ENCODE measurements around the gene ZNF169. TPM values are rescaled to one million over a fixed set of nuclear protein-coding genes. Genes with fewer than 3 reads are reported as not detected.
"Not testable (repeated sequence)": the region's sequence is repeated elsewhere in the genome, so short reads cannot be mapped to it uniquely, and the experiment has no call there.

The ZNF169 gene
- total RNA-seq, 1 donor from 2014 or later: 4.9 TPM

DNA sequence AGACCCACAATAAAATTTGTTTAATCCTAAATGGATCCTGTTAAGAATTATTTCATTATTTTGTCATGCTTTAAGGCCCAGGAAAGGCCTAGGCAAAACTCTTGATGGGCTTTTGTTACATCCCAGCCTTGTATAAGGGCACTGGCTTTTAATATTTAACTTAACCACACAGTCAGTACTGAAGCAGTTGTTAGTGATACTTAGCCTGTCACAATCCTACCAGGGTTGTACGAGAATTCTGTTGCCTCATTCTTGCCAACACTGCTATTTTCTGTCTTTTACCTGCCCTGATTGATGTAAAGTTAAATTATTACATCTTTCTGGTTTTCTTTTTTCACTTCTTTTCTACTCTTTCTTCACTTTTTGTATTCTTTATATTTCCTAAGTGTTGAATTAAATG, 10.9 kb downstream of the ZNF169 start:
- DNase-seq (ENCODE audit: low spot score): no peak
- Mint-ChIP-seq H3K4me1 (ENCODE audit: unreplicated experiment) (no peaks in the 10 kb centered on the region), H3K36me3 (ENCODE audit: low read depth, unreplicated experiment) (peaks cover 30% of the 10 kb centered on the region), H3K27me3 (ENCODE audit: unreplicated experiment) (no peaks in the 10 kb centered on the region), H3K4me3 (ENCODE audit: unreplicated experiment) (no peak overlapping the region), H3K9me3 (ENCODE audit: unreplicated experiment) (peaks cover 8% of the 10 kb centered on the region), H3K27ac (ENCODE audit: unreplicated experiment) (no peak overlapping the region)
- no peak for TF ChIP-seq CTCF (IDR thresholded peaks at IDR 0.05; ENCODE audit: unreplicated experiment)

DNA sequence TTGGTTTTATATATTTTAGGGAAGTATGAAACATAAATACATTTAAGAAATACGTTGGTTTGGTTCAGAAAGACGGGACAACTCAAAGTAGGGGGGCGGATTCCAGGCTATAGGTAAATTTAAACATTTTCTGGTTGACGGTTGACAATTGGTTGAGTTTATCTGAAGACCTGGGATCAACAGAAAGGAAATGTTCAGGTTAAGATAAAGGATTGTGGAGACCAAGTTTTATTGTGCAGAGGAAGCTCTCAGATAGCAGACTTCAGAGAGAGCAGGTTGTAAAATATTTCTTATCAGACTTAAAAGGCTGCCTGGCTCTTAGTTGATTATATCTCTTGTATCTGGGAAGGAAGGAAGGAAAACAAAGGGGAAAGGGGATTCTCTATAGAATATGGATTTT, 17.9 kb downstream of the ZNF169 start:
- Mint-ChIP-seq H3K9me3 (ENCODE audit: unreplicated experiment) (peaks cover 10% of the 10 kb centered on the region), H3K36me3 (ENCODE audit: low read depth, unreplicated experiment) (peaks cover 40% of the 10 kb centered on the region), H3K27ac (ENCODE audit: unreplicated experiment) (peak overlapping the region; percentile 6)
- H3K4me1 Mint-ChIP-seq (ENCODE audit: unreplicated experiment); DNase-seq (ENCODE audit: low spot score); H3K4me3 Mint-ChIP-seq (ENCODE audit: unreplicated experiment); H3K27me3 Mint-ChIP-seq (ENCODE audit: unreplicated experiment): not testable (repeated sequence)

- H3K9me3 Mint-ChIP-seq (ENCODE audit: unreplicated experiment): peaks cover 10% of the 10 kb centered on the region
- no peak overlapping the region for H3K27ac Mint-ChIP-seq (ENCODE audit: unreplicated experiment)
- no peak for DNase-seq (ENCODE audit: low spot score)
- H3K4me1 Mint-ChIP-seq (ENCODE audit: unreplicated experiment): peaks cover 10% of the 10 kb centered on the region
- no peak overlapping the region for H3K4me3 Mint-ChIP-seq (ENCODE audit: unreplicated experiment)
- peaks cover 44% of the 10 kb centered on the region for H3K36me3 Mint-ChIP-seq (ENCODE audit: low read depth, unreplicated experiment)
- no peaks in the 10 kb centered on the region for H3K27me3 Mint-ChIP-seq (ENCODE audit: unreplicated experiment)
- TF ChIP-seq CTCF (IDR thresholded peaks at IDR 0.05; ENCODE audit: unreplicated experiment): no peak
Measured at GRCh38 chr9:94277885-94278536, 18.9 kb downstream of the ZNF169 start.

GRCh38 chr9:94280409-94280989, 21.4 kb downstream of the ZNF169 start:
- peak overlapping the region; percentile 79 for H3K4me3 Mint-ChIP-seq (ENCODE audit: unreplicated experiment)
- H3K4me1 Mint-ChIP-seq (ENCODE audit: unreplicated experiment): peaks cover 10% of the 10 kb centered on the region
- H3K27me3 Mint-ChIP-seq (ENCODE audit: unreplicated experiment): no peaks in the 10 kb centered on the region
- H3K9me3 Mint-ChIP-seq (ENCODE audit: unreplicated experiment): peaks cover 10% of the 10 kb centered on the region
- no peak for DNase-seq (ENCODE audit: low spot score)
- no peak for TF ChIP-seq CTCF (IDR thresholded peaks at IDR 0.05; ENCODE audit: unreplicated experiment)
- peaks cover 40% of the 10 kb centered on the region for H3K36me3 Mint-ChIP-seq (ENCODE audit: low read depth, unreplicated experiment)
- H3K27ac Mint-ChIP-seq (ENCODE audit: unreplicated experiment): no peak overlapping the region

DNA sequence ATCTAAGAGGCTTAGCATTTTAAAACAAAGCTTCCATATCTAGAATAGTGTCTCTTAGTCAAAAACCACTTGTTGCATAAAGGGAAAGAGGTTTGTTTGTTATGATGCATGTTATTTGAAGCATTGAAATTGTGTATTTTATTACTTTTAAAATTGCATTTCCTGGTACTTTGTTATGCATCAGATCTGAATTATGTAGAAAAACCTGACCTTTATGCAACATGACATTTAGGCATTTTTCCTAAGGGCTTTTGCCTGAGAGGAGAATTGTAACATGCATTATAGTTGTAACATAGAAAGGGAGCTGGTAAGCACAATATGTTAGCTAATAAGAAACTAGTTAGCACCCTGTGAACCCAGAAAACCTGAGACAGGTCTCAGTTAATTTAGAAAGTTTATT, 22.0 kb downstream of the ZNF169 start:
- peaks cover 10% of the 10 kb centered on the region for H3K9me3 Mint-ChIP-seq (ENCODE audit: unreplicated experiment)
- H3K36me3 Mint-ChIP-seq (ENCODE audit: low read depth, unreplicated experiment): peaks cover 42% of the 10 kb centered on the region
- H3K27me3 Mint-ChIP-seq (ENCODE audit: unreplicated experiment): no peaks in the 10 kb centered on the region
- no peak for TF ChIP-seq CTCF (IDR thresholded peaks at IDR 0.05; ENCODE audit: unreplicated experiment)
- H3K27ac Mint-ChIP-seq (ENCODE audit: unreplicated experiment): no peak overlapping the region
- DNase-seq (ENCODE audit: low spot score): no peak
- peaks cover 10% of the 10 kb centered on the region for H3K4me1 Mint-ChIP-seq (ENCODE audit: unreplicated experiment)
- no peak overlapping the region for H3K4me3 Mint-ChIP-seq (ENCODE audit: unreplicated experiment)

Data from endothelial cell (in vitro differentiated cells).